ENCODE data around the gene NOTCH1.

The NOTCH1 gene

GRCh38 chr9:136570916-136571315 lies 25.1 kb upstream of the NOTCH1 start:
- TF ChIP-seq GATA2 (IDR thresholded peaks at IDR 0.05; ENCODE audit: low read depth, low read length) (no peak), GATA3 (IDR thresholded peaks at IDR 0.05; ENCODE audit: low read depth, low read length) (no peak)

DNA sequence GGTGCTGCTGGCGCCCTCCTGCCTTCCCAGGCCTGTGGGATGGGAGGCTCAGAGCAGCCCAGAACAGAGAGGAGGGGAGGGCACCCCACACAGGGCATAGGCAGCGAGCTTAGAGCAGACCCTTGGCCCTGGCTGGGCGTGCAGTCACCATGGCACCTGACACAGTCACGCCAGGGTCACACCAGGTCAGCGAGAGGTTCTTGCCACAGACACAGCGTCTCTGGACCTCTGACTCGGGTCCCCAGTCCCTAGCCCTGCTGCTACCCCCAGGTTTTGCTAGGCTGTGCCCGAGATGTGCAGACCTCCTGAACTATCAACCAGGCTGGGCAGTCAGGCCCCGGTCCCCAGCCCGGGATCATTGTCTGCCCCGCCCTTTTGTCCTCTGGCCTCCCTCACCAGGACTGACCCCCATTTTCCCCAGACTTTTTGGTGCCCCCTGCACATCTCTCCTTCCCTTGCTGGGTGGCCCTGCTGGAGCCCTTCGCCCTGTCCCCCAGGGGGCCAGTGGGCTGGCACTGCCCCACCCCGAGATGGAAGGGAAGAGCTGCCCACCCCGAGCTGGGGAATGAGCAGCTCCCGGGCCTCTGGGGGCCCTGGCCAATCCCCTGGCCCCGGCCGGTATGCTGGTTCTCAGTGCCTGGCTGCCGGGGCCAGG lies 24.5 kb upstream of the NOTCH1 start:
- TF ChIP-seq GATA3 (IDR thresholded peaks at IDR 0.05; ENCODE audit: low read depth, low read length) (no peak), GATA2 (IDR thresholded peaks at IDR 0.05; ENCODE audit: low read depth, low read length) (no peak)

DNA sequence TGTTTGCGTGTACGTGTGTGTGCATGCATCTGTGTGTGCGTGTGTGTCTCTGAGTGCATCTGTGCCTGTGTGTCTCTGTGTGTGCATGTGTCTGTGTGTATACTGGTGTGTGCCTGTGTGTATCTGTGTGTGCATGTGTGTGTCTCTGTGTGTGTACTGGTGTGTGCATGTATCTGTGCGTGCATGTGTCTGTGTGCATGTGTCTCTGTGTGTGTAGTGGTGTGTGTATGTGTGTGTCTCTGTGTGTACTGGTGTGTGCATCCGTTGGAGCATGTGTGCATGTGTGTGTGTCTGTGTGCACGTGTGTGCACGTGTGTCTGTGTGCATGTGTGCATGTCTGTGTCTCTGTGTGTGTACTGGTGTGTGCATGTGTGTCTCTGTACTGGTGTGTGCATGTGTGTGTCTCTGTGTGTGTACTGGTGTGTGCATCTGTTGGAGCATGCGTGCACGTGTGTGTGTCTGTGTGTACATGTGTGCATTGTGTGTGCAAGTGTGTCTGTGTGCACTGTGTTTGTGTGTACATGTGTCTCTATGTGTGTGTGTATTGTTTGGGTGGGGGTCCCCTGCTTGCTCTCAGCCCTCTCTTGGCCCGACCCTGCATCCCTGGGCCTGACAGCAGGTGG lies 23.8 kb upstream of the NOTCH1 start:
- no peak for TF ChIP-seq GATA2 (IDR thresholded peaks at IDR 0.05; ENCODE audit: low read depth, low read length)
- TF ChIP-seq GATA3 (IDR thresholded peaks at IDR 0.05; ENCODE audit: low read depth, low read length): no peak

DNA sequence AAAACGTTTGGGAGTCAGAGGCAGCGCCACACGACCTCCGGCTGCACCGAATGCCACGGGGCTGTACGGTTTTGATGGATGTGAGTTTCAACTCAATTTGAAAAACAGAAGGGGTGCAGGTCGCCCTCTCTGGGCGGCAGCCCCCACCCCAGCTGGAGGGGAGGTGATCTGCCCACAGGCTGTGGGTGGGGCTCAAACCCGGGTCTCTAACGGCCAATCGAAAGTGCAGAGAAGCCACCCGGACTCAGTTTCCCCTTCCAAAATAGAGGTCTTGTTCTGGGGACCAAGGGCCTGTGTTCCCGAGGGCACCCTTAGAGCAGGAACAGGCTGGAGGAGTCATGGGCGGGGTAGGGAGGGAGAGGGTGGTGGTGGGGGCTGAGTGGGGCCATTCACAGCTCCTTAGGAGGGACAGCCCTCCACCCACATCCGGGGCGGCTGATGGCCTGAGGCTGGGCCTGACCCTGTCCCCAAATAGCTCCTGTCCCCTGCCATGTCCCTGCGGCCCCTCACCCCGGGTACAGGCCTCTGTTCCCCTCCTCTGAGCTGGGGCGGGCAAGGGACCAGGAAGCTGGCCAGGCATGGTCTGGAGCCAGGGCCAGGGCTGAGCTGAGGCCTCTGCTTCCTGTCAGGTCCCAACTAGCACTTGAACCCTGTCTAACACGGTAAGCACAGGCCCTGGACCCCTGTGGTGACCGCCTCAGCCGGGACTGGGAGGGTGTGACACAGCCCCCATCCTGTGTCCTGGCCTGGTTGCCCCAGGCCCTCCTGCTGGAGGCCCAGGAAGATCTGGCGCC lies 22.6 kb upstream of the NOTCH1 start:
- no peak for TF ChIP-seq GATA3 (IDR thresholded peaks at IDR 0.05; ENCODE audit: low read depth, low read length)
- TF ChIP-seq GATA2 (IDR thresholded peaks at IDR 0.05; ENCODE audit: low read depth, low read length): no peak

DNA sequence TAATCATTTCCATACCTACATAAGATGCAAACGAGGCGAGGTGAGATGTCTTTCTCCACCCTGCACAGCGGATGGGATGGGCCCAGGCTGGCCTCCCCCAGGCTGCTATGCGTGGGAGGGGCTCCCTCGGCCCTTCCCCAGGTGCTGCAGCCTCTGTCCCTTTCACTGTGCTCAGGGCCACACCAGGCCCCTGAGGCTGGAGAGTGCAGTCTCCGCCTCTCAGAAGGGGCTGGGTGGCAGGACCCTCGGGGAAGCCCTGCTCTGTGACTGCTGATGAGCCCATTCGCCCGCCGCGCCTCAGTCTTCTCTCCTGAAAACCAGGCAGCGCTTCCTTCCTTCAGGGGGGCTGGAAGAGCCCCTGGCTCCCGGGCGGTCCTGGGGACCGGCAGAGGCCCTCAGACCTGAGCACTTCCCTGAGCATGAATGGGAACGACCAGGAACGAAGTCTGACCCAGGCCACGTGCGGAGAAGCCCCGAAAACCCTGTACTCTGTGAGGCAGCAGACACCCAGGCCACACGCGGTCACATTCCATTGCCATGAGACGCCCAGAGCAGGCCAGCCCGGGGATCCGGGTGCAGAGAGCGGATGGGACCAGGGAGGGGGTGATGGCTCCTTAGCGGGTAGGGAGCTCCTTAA lies 21.9 kb upstream of the NOTCH1 start:
- TF ChIP-seq GATA3 (IDR thresholded peaks at IDR 0.05; ENCODE audit: low read depth, low read length) (no peak), GATA2 (IDR thresholded peaks at IDR 0.05; ENCODE audit: low read depth, low read length) (no peak)

DNA sequence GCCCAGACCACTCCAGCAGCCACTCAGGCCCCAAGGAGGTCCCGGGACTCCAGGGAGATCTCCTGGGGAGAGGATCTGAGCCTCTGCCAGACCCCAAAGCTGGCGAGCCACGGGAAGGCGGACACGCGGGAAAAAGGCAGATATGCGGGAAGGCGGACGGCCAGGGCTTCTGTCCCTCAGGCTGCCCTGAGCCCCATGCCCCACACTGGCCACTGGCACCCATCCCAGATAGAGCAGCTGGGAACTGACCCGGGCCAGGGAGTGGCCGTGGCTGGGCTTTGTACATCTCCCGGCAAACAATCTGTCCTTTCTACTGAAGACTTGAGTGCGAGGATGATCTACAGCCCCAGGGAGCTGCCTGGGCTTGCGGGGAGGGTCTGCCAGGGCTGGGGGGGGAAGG lies 21.1 kb upstream of the NOTCH1 start:
- TF ChIP-seq GATA3 (IDR thresholded peaks at IDR 0.05; ENCODE audit: low read depth, low read length) (no peak), GATA2 (IDR thresholded peaks at IDR 0.05; ENCODE audit: low read depth, low read length) (no peak)

- TF ChIP-seq GATA2 (IDR thresholded peaks at IDR 0.05; ENCODE audit: low read depth, low read length) (no peak), GATA3 (IDR thresholded peaks at IDR 0.05; ENCODE audit: low read depth, low read length) (no peak)
Measured at GRCh38 chr9:136566553-136566895, 20.7 kb upstream of the NOTCH1 start.

- TF ChIP-seq GATA3 (IDR thresholded peaks at IDR 0.05; ENCODE audit: low read depth, low read length) (no peak), GATA2 (IDR thresholded peaks at IDR 0.05; ENCODE audit: low read depth, low read length) (no peak)
Measured at GRCh38 chr9:136565715-136566552, 20.1 kb upstream of the NOTCH1 start.

DNA sequence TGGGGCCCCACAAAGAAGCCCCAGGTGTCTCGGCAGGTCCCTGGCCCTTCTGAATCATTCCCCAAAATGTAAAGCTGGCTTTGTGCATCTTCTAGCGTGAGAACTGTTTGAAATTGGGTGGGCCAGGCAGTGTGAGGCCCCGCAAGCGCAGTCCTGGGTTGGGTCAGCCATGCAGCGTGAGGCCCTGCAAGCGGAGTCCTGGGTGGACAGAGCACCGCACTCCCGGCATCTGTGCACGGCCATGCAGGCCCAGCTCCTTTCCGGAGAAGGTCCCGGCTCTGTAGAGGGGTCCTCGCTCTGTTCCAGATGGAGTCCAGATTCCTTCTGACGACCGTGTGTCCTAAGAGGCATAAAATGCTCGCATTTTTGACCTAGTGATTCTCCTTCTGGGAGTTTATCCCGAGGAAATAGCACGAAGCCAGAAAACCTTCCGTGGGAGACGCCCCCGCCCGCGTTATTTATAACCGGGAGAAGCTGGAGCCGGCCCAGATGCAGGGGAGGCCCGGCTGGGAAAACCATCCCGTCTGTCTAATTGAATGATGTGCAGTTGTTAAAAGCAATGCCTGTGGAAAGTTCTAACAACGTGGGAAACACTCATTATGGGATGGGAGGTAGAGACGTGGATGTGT lies 19.4 kb upstream of the NOTCH1 start:
- no peak for TF ChIP-seq GATA3 (IDR thresholded peaks at IDR 0.05; ENCODE audit: low read depth, low read length)
- TF ChIP-seq GATA2 (IDR thresholded peaks at IDR 0.05; ENCODE audit: low read depth, low read length): no peak

- TF ChIP-seq GATA3 (IDR thresholded peaks at IDR 0.05; ENCODE audit: low read depth, low read length) (no peak), GATA2 (IDR thresholded peaks at IDR 0.05; ENCODE audit: low read depth, low read length) (no peak)
Measured at GRCh38 chr9:136564379-136564988, 18.6 kb upstream of the NOTCH1 start.

DNA sequence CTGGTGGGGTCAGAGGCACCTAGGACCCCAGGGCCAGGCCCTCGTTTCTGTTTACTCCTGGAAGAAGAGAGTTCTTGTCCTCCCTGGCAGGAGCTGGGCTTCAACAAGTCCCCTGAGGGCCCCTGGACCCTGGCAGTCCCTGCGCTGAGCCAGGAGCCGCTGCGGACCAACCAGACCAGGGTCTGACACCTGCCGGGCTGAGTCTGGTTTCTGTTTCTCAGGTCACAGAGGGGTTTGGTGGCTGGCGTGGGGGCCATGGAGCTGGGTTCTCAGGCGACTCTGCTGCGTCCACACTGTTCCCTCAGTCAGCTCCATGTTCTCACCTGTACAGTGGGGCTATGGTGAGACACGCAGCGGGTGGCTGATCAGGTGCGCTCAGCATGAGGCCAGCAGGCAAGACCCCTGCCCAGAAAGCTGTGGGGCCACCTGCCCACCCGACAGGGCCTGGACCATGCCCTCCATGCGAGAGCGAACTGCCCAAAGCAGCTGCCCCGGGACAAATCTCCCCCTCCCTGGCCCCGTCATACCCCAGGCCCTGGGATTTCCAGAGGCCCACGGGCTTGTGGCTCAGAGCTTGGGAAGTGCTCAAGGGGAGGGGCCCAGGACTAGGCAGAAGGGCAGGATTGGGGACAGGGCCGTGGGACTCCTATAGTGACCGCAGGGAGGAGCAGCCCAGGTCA lies 17.9 kb upstream of the NOTCH1 start:
- no peak for TF ChIP-seq GATA2 (IDR thresholded peaks at IDR 0.05; ENCODE audit: low read depth, low read length)
- no peak for TF ChIP-seq GATA3 (IDR thresholded peaks at IDR 0.05; ENCODE audit: low read depth, low read length)

- TF ChIP-seq GATA3 (IDR thresholded peaks at IDR 0.05; ENCODE audit: low read depth, low read length): no peak
- no peak for TF ChIP-seq GATA2 (IDR thresholded peaks at IDR 0.05; ENCODE audit: low read depth, low read length)
Measured at GRCh38 chr9:136562746-136563495, 17.1 kb upstream of the NOTCH1 start.
